Endothelial cell (in vitro differentiated cells): ENCODE results near the gene DSCAML1. TPM values are rescaled to one million over a fixed set of nuclear protein-coding genes. Genes with fewer than 3 reads are reported as not detected.
"Not testable (repeated sequence)": the region's sequence is repeated elsewhere in the genome, so short reads cannot be mapped to it uniquely, and the experiment has no call there.

ENCODE experiments used
- DNase-seq: peaks from one replicate; pipeline ENCODE4 v3.0.0; 2021; ENCODE audit warnings: low spot score
- H3K27ac Mint-ChIP-seq: one replicate; pipeline ENCODE4 v1.8.0; 2021; ENCODE audit warnings: mixed read lengths, inconsistent platforms; ENCODE audit not compliant: unreplicated experiment
- H3K27me3 Mint-ChIP-seq: one replicate; pipeline ENCODE4 v1.8.0; 2021; ENCODE audit warnings: mild to moderate bottlenecking, moderate library complexity, mixed read lengths, inconsistent platforms; ENCODE audit not compliant: unreplicated experiment
- H3K36me3 Mint-ChIP-seq: one replicate; pipeline ENCODE4 v1.8.0; 2021; ENCODE audit warnings: mild to moderate bottlenecking, low read depth, mixed read lengths, inconsistent platforms; ENCODE audit not compliant: unreplicated experiment
- H3K4me1 Mint-ChIP-seq: one replicate; pipeline ENCODE4 v1.8.0; 2021; ENCODE audit warnings: mild to moderate bottlenecking, mixed read lengths, inconsistent platforms; ENCODE audit not compliant: unreplicated experiment
- H3K4me3 Mint-ChIP-seq: one replicate; pipeline ENCODE4 v1.8.0; 2021; ENCODE audit warnings: mild to moderate bottlenecking, mixed read lengths, inconsistent platforms; ENCODE audit not compliant: unreplicated experiment
- H3K9me3 Mint-ChIP-seq: one replicate; pipeline ENCODE4 v1.8.0; 2021; ENCODE audit warnings: mixed read lengths, inconsistent platforms; ENCODE audit not compliant: unreplicated experiment
- CTCF ChIP-seq: fragments of 200-600 bp; sonication (generic); IDR thresholded peaks from one replicate; pipeline ENCODE4 v1.5.0; 2021; ENCODE audit warnings: antibody characterized with exemption; ENCODE audit not compliant: unreplicated experiment
- total RNA-seq: library from RNA; stranded (reverse); fragmentation: NEBNext Ultra II Directional; extraction: Animal tissue kit (Norgen Biotek cat#: 25700); gene quantifications from one replicate; pipeline ENCODE4 v1.2.1, GENCODE V29; 2021; ENCODE audit not compliant: unreplicated experiment

The DSCAML1 gene
- total RNA-seq, 1 donor from 2014 or later = 3.8 TPM

- Mint-ChIP-seq H3K9me3 (no peaks in the 10 kb centered on the region), H3K36me3 (no peaks in the 10 kb centered on the region), H3K27me3 (peaks cover 3% of the 10 kb centered on the region), H3K4me1 (no peaks in the 10 kb centered on the region), H3K27ac (no peak overlapping the region), H3K4me3 (no peak overlapping the region)
- no peak for TF ChIP-seq CTCF
- no peak for DNase-seq
Measured at GRCh38 chr11:117765068-117765467, 31.9 kb downstream of the DSCAML1 start.

GRCh38 chr11:117763465-117763864 lies 33.6 kb downstream of the DSCAML1 start:
- not testable (repeated sequence) for H3K27me3 Mint-ChIP-seq, H3K4me1 Mint-ChIP-seq, H3K4me3 Mint-ChIP-seq, H3K9me3 Mint-ChIP-seq, DNase-seq, H3K36me3 Mint-ChIP-seq, H3K27ac Mint-ChIP-seq

GRCh38 chr11:117761993-117762392 lies 35.0 kb downstream of the DSCAML1 start:
- DNase-seq = no peak
- Mint-ChIP-seq H3K36me3 (no peaks in the 10 kb centered on the region), H3K27me3 (no peaks in the 10 kb centered on the region), H3K9me3 (no peaks in the 10 kb centered on the region), H3K4me3 (no peak overlapping the region), H3K4me1 (no peaks in the 10 kb centered on the region), H3K27ac (no peak overlapping the region)
- TF ChIP-seq CTCF = no peak

GRCh38 chr11:117759305-117759704 lies 37.7 kb downstream of the DSCAML1 start:
- TF ChIP-seq CTCF = no peak
- H3K36me3 Mint-ChIP-seq = no peaks in the 10 kb centered on the region
- no peaks in the 10 kb centered on the region for H3K4me1 Mint-ChIP-seq
- H3K27me3 Mint-ChIP-seq = no peaks in the 10 kb centered on the region
- no peak overlapping the region for H3K27ac Mint-ChIP-seq
- no peak overlapping the region for H3K4me3 Mint-ChIP-seq
- no peak for DNase-seq
- H3K9me3 Mint-ChIP-seq = no peaks in the 10 kb centered on the region

GRCh38 chr11:117754030-117754429 lies 43.0 kb downstream of the DSCAML1 start:
- H3K27me3 Mint-ChIP-seq = peaks cover 3% of the 10 kb centered on the region
- no peaks in the 10 kb centered on the region for H3K36me3 Mint-ChIP-seq
- H3K27ac Mint-ChIP-seq = no peak overlapping the region
- no peak for TF ChIP-seq CTCF
- H3K4me1 Mint-ChIP-seq = no peaks in the 10 kb centered on the region
- no peak for DNase-seq
- H3K4me3 Mint-ChIP-seq = no peak overlapping the region
- no peaks in the 10 kb centered on the region for H3K9me3 Mint-ChIP-seq
